GM04504 (cell line): ENCODE measurements around the gene NCAPG2.

Source experiments
- DNase-seq: peaks from one replicate; pipeline ENCODE4 v3.0.0-alpha.2; 2012; ENCODE audit warnings: low read depth

The NCAPG2 gene

GRCh38 chr7:158595068-158595467, 109.5 kb downstream of the NCAPG2 start:
- DNase-seq = no peak

GRCh38 chr7:158592541-158592940, 112.1 kb downstream of the NCAPG2 start:
- DNase-seq = no peak

- DNase-seq = no peak
Measured at GRCh38 chr7:158591944-158592343, 112.7 kb downstream of the NCAPG2 start.

- DNase-seq = no peak
Measured at GRCh38 chr7:158590181-158590530, 114.4 kb downstream of the NCAPG2 start.

GRCh38 chr7:158589653-158590052, 115.0 kb downstream of the NCAPG2 start:
- DNase-seq = no peak

- no peak for DNase-seq
Measured at GRCh38 chr7:158588878-158589442, 115.6 kb downstream of the NCAPG2 start.

- no peak for DNase-seq
Measured at GRCh38 chr7:158588085-158588877, 116.3 kb downstream of the NCAPG2 start.

GRCh38 chr7:158587162-158588084, 117.2 kb downstream of the NCAPG2 start, which contains the start of gene PTPRN2:
PTPRN2 (minus strand) TSS chr7:158587823.
- DNase-seq = peak; percentile 6

- no peak for DNase-seq
Measured at GRCh38 chr7:158586499-158587161, 118.0 kb downstream of the NCAPG2 start.

GRCh38 chr7:158585721-158586498, 118.7 kb downstream of the NCAPG2 start:
- DNase-seq = no peak

GRCh38 chr7:158584407-158584806, 120.2 kb downstream of the NCAPG2 start:
- no peak for DNase-seq

- no peak for DNase-seq
Measured at GRCh38 chr7:158583810-158584209, 120.8 kb downstream of the NCAPG2 start.

- DNase-seq = no peak
Measured at GRCh38 chr7:158583143-158583542, 121.5 kb downstream of the NCAPG2 start.

GRCh38 chr7:158582089-158582456, 122.5 kb downstream of the NCAPG2 start:
- no peak for DNase-seq

- no peak for DNase-seq
Measured at GRCh38 chr7:158581440-158582088, 123.0 kb downstream of the NCAPG2 start.
